HEK293 (cell line): Measurements from ENCODE around the gene ANKH.

Source experiments
- CTCF ChIA-PET: fragments of 350-600 bp; formaldehyde crosslinking; extraction: SDS; loops from one replicate; lab custom pipeline; 2021; ENCODE audit warnings: antibody characterized with exemption; lab: Yijun Ruan, JAX
- POLR2A ChIA-PET: fragments of 300-600 bp; formaldehyde crosslinking; extraction: SDS; loops from one replicate; lab custom pipeline; 2020; ENCODE audit warnings: antibody characterized with exemption, inconsistent platforms; lab: Yijun Ruan, JAX
- H3K27ac ChIP-seq: fragments of 200-500 bp; sonication (Bioruptor generic); 2 replicates; pipeline ENCODE4 v1.5.1; 2014; ENCODE audit warnings: low read depth, low read length, control low read depth, inconsistent platforms; ENCODE audit errors: extremely low read depth
- H3K36me3 ChIP-seq, 2 experiments: fragments of 200-500 bp in 1 of 2; sonication (Bioruptor generic) in 1 of 2; 1 replicate in 1 of 2; 2 replicates in 1 of 2; pipeline ENCODE4 v1.5.1; 2014 to 2017; ENCODE audit warnings: inconsistent platforms in 2 of 2, low read length in 2 of 2; ENCODE audit not compliant: control insufficient read depth in 2 of 2, insufficient read depth in 1 of 2
- H3K4me1 ChIP-seq: fragments of 200-500 bp; sonication (Bioruptor generic); 2 replicates; pipeline ENCODE4 v1.5.1; 2014; ENCODE audit warnings: mild to moderate bottlenecking, low read length, inconsistent platforms; ENCODE audit not compliant: control insufficient read depth, insufficient read depth
- H3K4me3 ChIP-seq: 2 replicates; pipeline ENCODE4 v1.5.1; 2011; ENCODE audit warnings: low read depth, mild to moderate bottlenecking, control low read depth, low read length, moderate library complexity
- H3K9me3 ChIP-seq: fragments of 200-500 bp; sonication (Bioruptor generic); 2 replicates; pipeline ENCODE4 v1.5.1; 2014; ENCODE audit warnings: low read depth, low read length, inconsistent platforms; ENCODE audit not compliant: control insufficient read depth, insufficient read depth
- HIC1 ChIP-seq: fragments of 450-650 bp; formaldehyde crosslinking; IDR thresholded peaks from 2 replicates; pipeline ENCODE4 v1.5.1; 2016; ENCODE audit warnings: missing biosample characterization, missing genetic modification characterization
- KLF17 ChIP-seq: fragments of 450-650 bp; formaldehyde crosslinking; IDR thresholded peaks from 2 replicates; pipeline ENCODE4 v1.5.1; 2016; ENCODE audit warnings: missing biosample characterization, missing genetic modification characterization
- KLF7 ChIP-seq: fragments of 450-650 bp; formaldehyde crosslinking; IDR thresholded peaks from 2 replicates; pipeline ENCODE4 v1.5.1; 2016; ENCODE audit warnings: missing biosample characterization, missing genetic modification characterization, borderline replicate concordance
- KLF8 ChIP-seq: fragments of 450-650 bp; formaldehyde crosslinking; IDR thresholded peaks from 2 replicates; pipeline ENCODE4 v1.5.1; 2016; ENCODE audit warnings: missing biosample characterization, missing genetic modification characterization
- SCRT2 ChIP-seq: fragments of 450-650 bp; formaldehyde crosslinking; IDR thresholded peaks from 2 replicates; pipeline ENCODE4 v1.5.1; 2016; ENCODE audit warnings: missing biosample characterization, missing genetic modification characterization
- TCF7L2 ChIP-seq: IDR thresholded peaks from 2 replicates; pipeline ENCODE4 v1.6.1; 2011; ENCODE audit warnings: low read depth, mild to moderate bottlenecking, inconsistent platforms, low read length, moderate library complexity, borderline replicate concordance
- TSHZ1 ChIP-seq: fragments of 450-650 bp; formaldehyde crosslinking; IDR thresholded peaks from 2 replicates; pipeline ENCODE4 v1.5.1; 2016; ENCODE audit warnings: missing biosample characterization, missing genetic modification characterization, borderline replicate concordance
- ZBTB11 ChIP-seq: fragments of 450-650 bp; formaldehyde crosslinking; conservative IDR thresholded peaks from 2 replicates; pipeline ENCODE4 v1.5.1; 2016; ENCODE audit warnings: low read depth, missing biosample characterization, missing genetic modification characterization
- ZFHX2 ChIP-seq: fragments of 450-650 bp; formaldehyde crosslinking; conservative IDR thresholded peaks from 2 replicates; pipeline ENCODE4 v1.5.1; 2016; ENCODE audit warnings: missing biosample characterization, missing genetic modification characterization
- ZNF112 ChIP-seq: fragments of 450-650 bp; formaldehyde crosslinking; IDR thresholded peaks from 2 replicates; pipeline ENCODE4 v1.5.0; 2017; ENCODE audit warnings: missing biosample characterization, missing genetic modification characterization
- ZNF23 ChIP-seq: fragments of 450-650 bp; formaldehyde crosslinking; IDR thresholded peaks from 2 replicates; pipeline ENCODE4 v1.5.1; 2016; ENCODE audit warnings: missing biosample characterization, missing genetic modification characterization, borderline replicate concordance
- ZNF280D ChIP-seq: fragments of 450-650 bp; formaldehyde crosslinking; IDR thresholded peaks from 2 replicates; pipeline ENCODE4 v1.5.1; 2016; ENCODE audit warnings: missing biosample characterization, missing genetic modification characterization
- ZNF404 ChIP-seq: fragments of 450-650 bp; formaldehyde crosslinking; IDR thresholded peaks from 2 replicates; pipeline ENCODE4 v1.5.1; 2017; ENCODE audit warnings: missing biosample characterization, missing genetic modification characterization
- ZNF558 ChIP-seq: fragments of 450-650 bp; formaldehyde crosslinking; IDR thresholded peaks from 2 replicates; pipeline ENCODE4 v1.5.1; 2016; ENCODE audit warnings: missing biosample characterization, missing genetic modification characterization
- ZNF677 ChIP-seq: fragments of 450-650 bp; IDR thresholded peaks from 2 replicates; pipeline ENCODE4 v1.5.0; 2018; ENCODE audit warnings: missing biosample characterization, mild to moderate bottlenecking, missing genetic modification characterization, moderate library complexity
- ZNF791 ChIP-seq: fragments of 450-650 bp; formaldehyde crosslinking; IDR thresholded peaks from 2 replicates; pipeline ENCODE4 v1.5.1; 2016; ENCODE audit warnings: missing biosample characterization, missing genetic modification characterization
- ZSCAN4 ChIP-seq: fragments of 450-650 bp; formaldehyde crosslinking; IDR thresholded peaks from 2 replicates; pipeline ENCODE4 v1.5.1; 2017; ENCODE audit warnings: missing biosample characterization, missing genetic modification characterization

The ANKH gene

GRCh38 chr5:14706615-14707021, 165.0 kb downstream of the ANKH start (continued):
- TF ChIP-seq ZNF280D (tag by site-specific recombination) (no peak), ZNF23 (tag by site-specific recombination) (no peak), HIC1 (tag by site-specific recombination) (no peak), ZSCAN4 (tag by site-specific recombination) (no peak), TCF7L2 (no peak)

GRCh38 chr5:14705556-14705955, 166.0 kb downstream of the ANKH start:
- CTCF ChIA-PET: interaction anchor here (0.6 kb wide), 1 partner anchor 296 kb away, joined by 5 read pairs; no protein-coding TSS in a partner anchor
- no peak for TF ChIP-seq SCRT2 (tag by site-specific recombination)
- TF ChIP-seq ZFHX2 (tag by site-specific recombination): no peak
- no peak for TF ChIP-seq ZBTB11 (tag by site-specific recombination)
- no peak for TF ChIP-seq ZNF558 (tag by site-specific recombination)
- no peak for TF ChIP-seq ZNF677 (tag by site-specific recombination)
- no peak for TF ChIP-seq KLF8
- TF ChIP-seq TSHZ1 (tag by site-specific recombination): no peak
- no peak for TF ChIP-seq ZNF404
- no peak for TF ChIP-seq KLF7 (tag by site-specific recombination)
- TF ChIP-seq ZNF112 (tag by site-specific recombination): no peak
- no peak for TF ChIP-seq ZNF791 (tag by site-specific recombination)
- no peak for TF ChIP-seq KLF17
- Histone ChIP-seq H3K36me3 (peaks cover 8 to 53% of the 10 kb centered on the region in 2 experiments), H3K9me3 (no peaks in the 10 kb centered on the region), H3K4me3 (no peak overlapping the region), H3K27ac (no peak overlapping the region), H3K4me1 (no peaks in the 10 kb centered on the region)
- POLR2A ChIA-PET: no interaction called here
